Mucosa of gallbladder (tissue), 1 donor: ENCODE data around the gene COL9A3. TPM values are rescaled to one million over a fixed set of nuclear protein-coding genes. Genes with fewer than 3 reads are reported as not detected.

Experiments used
- DNase-seq: peaks from one replicate; pipeline ENCODE4 v3.0.0-alpha.2; 2020; ENCODE audit warnings: low spot score
- total RNA-seq: library from RNA; stranded (reverse); gene quantifications from one replicate; pipeline ENCODE4 v1.2.1, GENCODE V29; 2021
- donor health status: DM: no; HTN: no; CAD: no.

COL9A3 gene
- total RNA-seq, 1 donor from 2014 or later = 3.6 TPM

GRCh38 chr20:62811320-62811719 lies 5.5 kb upstream of the COL9A3 start:
- DNase-seq = no peak

- no peak for DNase-seq
Measured at GRCh38 chr20:62811720-62812119, 5.1 kb upstream of the COL9A3 start.

GRCh38 chr20:62812181-62812906 lies 4.5 kb upstream of the COL9A3 start:
- DNase-seq = no peak

- DNase-seq = no peak
Measured at GRCh38 chr20:62812907-62813200, 4.0 kb upstream of the COL9A3 start.

GRCh38 chr20:62813588-62813987 lies 3.3 kb upstream of the COL9A3 start:
- DNase-seq = no peak

- DNase-seq = no peak
Measured at GRCh38 chr20:62814060-62814708, 2.7 kb upstream of the COL9A3 start.

- no peak for DNase-seq
Measured at GRCh38 chr20:62814709-62815065, 2.2 kb upstream of the COL9A3 start.

- DNase-seq = no peak
Measured at GRCh38 chr20:62815066-62815991, 1.5 kb upstream of the COL9A3 start.

GRCh38 chr20:62816031-62816883 lies 593 bp upstream of the COL9A3 start:
- DNase-seq = no peak

- no peak for DNase-seq
Measured at GRCh38 chr20:62817975-62818591, 1.2 kb downstream of the COL9A3 start.

GRCh38 chr20:62818592-62819493 lies 2.0 kb downstream of the COL9A3 start:
- no peak for DNase-seq

- DNase-seq = no peak
Measured at GRCh38 chr20:62819494-62820174, 2.8 kb downstream of the COL9A3 start.

GRCh38 chr20:62820208-62820961 lies 3.5 kb downstream of the COL9A3 start:
- no peak for DNase-seq

- no peak for DNase-seq
Measured at GRCh38 chr20:62820962-62821725, 4.3 kb downstream of the COL9A3 start.

GRCh38 chr20:62821726-62822210 lies 4.9 kb downstream of the COL9A3 start:
- DNase-seq = no peak

GRCh38 chr20:62822239-62822787 lies 5.5 kb downstream of the COL9A3 start:
- no peak for DNase-seq

GRCh38 chr20:62822788-62823651 lies 6.2 kb downstream of the COL9A3 start:
- no peak for DNase-seq
